GM20000 (cell line): Measurements from ENCODE around the gene CAMTA1.
"Not testable (repeated sequence)": the region's sequence is repeated elsewhere in the genome, so short reads cannot be mapped to it uniquely, and the experiment has no call there.

Experiments used
- DNase-seq: peaks from one replicate; pipeline ENCODE4 v3.0.0; 2012; ENCODE audit warnings: low spot score
- TF ChIP-seq, protein P1 (sequence below): IDR thresholded peaks from 2 replicates; pipeline ENCODE4 v1.5.1; 2012; ENCODE audit warnings: mild to moderate bottlenecking, control low read depth; ENCODE audit errors: extremely low read depth, missing control alignments

CAMTA1 gene

DNA sequence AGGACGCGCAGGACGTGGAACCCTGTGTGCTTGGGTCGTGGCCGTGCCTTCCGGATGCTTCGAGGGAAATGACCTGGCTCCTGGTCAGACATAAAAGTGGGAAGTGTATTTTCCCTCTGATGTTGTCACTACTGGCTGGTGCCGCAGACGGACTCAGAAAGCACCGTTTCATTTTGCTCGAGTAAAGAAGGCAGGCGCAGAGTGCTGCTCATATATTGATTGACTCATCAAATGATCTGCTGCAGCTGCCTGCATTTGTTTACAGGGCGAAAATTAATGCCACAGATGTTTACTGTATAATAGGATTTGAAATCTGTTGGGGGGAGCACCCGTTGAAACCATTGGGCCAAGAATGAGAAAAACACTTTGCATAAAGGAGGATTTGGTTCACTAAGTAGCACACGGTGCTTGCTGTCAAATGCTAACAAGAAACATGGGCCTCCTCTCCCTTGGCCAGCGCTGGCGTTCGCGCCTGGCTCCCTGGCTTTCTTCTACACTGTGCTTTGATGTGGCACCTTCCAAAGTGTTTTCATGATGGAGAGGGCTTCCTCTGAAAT is 365.5 kb downstream of the CAMTA1 start:
- no peak for DNase-seq
- TF ChIP-seq, protein P1, sequence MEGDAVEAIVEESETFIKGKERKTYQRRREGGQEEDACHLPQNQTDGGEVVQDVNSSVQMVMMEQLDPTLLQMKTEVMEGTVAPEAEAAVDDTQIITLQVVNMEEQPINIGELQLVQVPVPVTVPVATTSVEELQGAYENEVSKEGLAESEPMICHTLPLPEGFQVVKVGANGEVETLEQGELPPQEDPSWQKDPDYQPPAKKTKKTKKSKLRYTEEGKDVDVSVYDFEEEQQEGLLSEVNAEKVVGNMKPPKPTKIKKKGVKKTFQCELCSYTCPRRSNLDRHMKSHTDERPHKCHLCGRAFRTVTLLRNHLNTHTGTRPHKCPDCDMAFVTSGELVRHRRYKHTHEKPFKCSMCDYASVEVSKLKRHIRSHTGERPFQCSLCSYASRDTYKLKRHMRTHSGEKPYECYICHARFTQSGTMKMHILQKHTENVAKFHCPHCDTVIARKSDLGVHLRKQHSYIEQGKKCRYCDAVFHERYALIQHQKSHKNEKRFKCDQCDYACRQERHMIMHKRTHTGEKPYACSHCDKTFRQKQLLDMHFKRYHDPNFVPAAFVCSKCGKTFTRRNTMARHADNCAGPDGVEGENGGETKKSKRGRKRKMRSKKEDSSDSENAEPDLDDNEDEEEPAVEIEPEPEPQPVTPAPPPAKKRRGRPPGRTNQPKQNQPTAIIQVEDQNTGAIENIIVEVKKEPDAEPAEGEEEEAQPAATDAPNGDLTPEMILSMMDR = no peak

DNA sequence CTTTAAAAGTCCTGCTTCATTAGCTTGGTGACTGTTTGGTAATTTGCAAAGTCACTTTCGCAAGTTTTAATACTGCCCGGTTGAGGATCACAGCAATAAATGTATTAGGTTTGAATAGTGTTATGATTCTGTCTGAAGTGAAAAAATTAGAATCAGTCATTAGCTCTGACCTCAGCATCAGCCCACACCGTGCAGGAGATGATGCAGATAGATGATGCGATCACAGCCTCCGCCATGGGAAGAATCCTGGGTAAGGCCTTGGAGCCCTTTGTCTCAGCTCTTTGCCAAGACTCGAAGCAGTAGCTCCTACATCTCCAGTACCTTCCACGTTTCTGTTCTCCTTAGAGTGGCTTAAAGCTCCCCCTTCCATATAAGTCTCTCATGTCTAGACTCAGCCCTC is 366.7 kb downstream of the CAMTA1 start:
- TF ChIP-seq, protein P1 = no peak
- no peak for DNase-seq

DNA sequence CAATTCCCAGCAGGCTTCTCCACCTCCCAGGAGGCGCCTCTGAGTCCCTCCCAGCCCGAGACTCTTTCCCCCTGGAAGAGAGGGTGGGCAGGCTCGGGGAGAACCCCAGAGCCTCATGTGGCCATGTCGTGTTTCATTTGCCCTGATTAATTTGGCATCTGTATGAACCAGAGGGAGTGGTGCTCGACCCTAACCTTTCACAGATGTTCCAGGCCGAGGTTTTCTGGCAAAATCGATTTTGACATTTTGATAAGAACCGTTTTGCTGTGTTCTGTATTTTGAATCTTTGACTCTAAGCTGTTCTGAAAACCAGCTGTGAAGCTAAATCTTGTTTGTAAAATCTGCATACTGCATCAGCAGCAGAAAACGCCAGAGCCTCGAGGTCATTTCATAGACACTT is 367.4 kb downstream of the CAMTA1 start:
- TF ChIP-seq, protein P1 = no peak
- DNase-seq = no peak

DNA sequence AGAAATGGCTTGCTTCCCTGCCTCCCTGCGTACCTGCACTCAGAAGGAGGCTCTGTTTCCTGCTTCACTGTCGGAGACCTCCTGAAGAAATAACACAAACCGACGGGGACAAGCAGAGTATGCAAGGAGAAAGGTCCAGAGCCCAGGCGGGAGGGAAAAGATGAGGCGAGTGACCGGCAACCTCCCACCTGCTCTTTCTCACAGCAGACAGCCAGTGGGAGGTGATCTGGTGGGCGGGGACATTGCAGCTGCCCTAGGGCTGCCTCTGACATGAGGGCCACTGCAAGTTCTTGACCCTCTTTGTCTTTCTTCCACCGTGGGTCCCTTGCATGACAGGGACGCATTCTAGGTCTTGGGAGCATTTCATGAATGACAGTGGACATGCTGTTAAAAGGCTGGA is 368.2 kb downstream of the CAMTA1 start:
- TF ChIP-seq, protein P1 = no peak
- DNase-seq = no peak

DNA sequence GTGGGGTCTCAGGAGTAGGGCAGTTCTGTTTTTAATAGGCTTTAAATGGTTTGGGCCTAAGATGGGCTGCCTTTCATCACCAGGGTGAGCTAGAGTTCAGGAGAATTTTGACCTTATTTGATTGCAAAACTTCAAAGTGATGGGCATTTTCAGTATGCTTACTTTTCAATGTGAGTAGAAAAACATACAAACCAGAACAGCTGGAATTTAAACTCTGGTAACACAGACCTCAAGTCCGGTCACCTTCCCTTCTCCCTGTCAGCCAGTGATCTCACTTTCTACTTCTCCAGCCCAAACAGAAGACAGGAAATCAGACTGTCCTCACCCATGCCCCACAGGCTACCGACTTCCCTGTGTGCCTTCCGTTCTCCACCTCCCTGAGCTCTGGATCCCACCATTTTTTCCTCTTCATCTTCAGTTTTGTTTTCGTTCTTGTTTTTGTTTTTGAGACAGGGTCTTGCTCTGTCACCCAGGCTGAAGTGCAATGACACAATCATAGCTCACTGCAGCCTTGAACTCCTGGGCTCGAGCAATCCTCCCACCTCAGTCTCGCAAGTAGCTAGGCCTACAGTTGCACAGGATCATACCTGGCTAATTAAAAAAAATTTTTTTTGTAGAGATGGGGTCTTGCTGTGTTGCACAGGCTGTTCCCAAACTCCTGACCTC is 374.0 kb downstream of the CAMTA1 start:
- no peak for DNase-seq
- TF ChIP-seq, protein P1 = no peak

DNA sequence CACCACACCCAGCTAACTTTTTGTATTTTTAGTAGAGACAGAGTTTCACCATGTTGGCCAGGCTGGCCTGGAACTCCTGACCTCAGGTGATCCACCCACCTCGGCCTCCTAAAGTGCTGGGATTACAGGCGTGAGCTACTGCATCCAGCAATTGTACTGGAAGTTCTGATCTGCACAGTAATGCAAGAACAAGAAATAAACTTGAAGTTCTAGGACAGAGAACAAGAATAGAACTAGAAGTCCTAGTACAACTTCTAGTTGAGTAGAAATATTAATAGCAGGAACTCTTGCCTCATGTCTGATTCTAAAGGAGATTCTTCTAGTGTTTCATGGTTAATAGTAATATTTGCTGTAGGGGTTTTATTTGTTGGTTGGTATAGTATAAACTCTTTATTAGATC is 383.3 kb downstream of the CAMTA1 start:
- DNase-seq = not testable (repeated sequence)

DNA sequence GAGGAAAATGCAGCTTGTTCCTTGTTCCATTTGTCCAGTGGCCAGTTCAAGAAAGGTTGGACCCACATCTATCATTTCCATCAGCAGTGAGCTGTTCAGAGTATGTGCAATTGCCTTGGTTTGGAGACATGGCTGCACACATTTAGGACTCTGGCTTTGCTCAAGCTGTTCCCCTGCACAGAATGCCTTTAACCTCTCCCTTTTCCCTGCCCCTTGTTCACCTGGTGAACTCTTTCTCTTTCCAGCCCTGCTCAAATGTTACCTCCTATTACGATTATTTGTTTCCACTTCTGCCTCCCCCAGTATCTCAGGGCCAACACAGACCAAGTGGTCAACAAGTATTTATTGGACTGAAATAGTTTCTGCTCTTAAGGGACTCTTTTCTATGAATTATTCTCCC is 385.9 kb downstream of the CAMTA1 start:
- no peak for DNase-seq
- TF ChIP-seq, protein P1 = no peak

DNA sequence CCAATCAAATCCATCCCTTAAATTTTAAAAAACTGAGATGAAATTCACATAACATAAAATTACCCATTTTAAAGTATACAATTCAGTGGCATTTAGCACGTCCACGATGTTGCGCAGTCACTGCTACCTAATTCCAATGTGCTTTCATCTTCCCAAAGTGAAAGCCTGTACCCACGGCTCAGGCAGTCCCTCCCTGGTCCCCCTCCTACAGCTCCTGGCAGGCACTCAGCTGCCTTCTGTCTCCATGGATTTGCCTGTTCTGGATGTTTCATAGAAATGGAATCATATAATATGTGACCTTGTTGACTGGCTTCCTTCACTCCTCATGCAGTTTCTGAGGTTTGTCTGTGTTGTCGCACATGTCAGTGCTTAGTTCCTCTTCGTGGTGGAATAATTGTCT is 386.3 kb downstream of the CAMTA1 start:
- no peak for DNase-seq
- TF ChIP-seq, protein P1 = no peak
